Measurements from ENCODE around the gene ESYT2. TPM values are rescaled to one million over a fixed set of nuclear protein-coding genes. Genes with fewer than 3 reads are reported as not detected.

The ESYT2 gene
- total and polyA plus RNA-seq, 9 of the 15 experiments (the other 6 are each of a cell fraction or from before 2014, with no cell fraction given) = 5.8 to 86.9 (median 64.7) TPM

GRCh38 chr7:158702944-158703343, 126.4 kb downstream of the ESYT2 start (continued):
- TF ChIP-seq ZBTB40 (IDR thresholded peaks at IDR 0.05) (0 out of 2 replicates have a peak, but pooled peaks have one; percentile 36), ZBTB40 (CRISPR knock-in tag; IDR thresholded peaks at IDR 0.05) (no peak), MBD1 (CRISPR knock-in tag; IDR thresholded peaks at IDR 0.05) (0 out of 2 replicates have a peak, but pooled peaks have one; percentile 14), SIN3A (IDR thresholded peaks at IDR 0.05; ENCODE audit: borderline replicate concordance in 2 of 2, control insufficient read depth in 1 of 2, low read depth in 2 of 2, low read length in 2 of 2) (peak in 1 of 2 experiments; percentile 28; a peak in 1 of 4 replicates), ARNT (IDR thresholded peaks at IDR 0.05) (0 out of 4 replicates have a peak, but pooled peaks of 1 of the 2 experiments have one; percentile 43), ZFX (CRISPR knock-in tag; IDR thresholded peaks at IDR 0.05) (no peak), MAFK (IDR thresholded peaks at IDR 0.05; ENCODE audit: low read length) (peak; percentile 75), PBX2 (CRISPR knock-in tag; IDR thresholded peaks at IDR 0.05; ENCODE audit: low read depth) (no peak), PBX2 (tag; conservative IDR thresholded peaks at IDR 0.05; ENCODE audit: low read depth) (peak; percentile 76)

Data from K562 (cell line).